GM10847 (cell line): Measurements from ENCODE around the gene SKIC2.

ENCODE experiments used
- POLR2A ChIP-seq: IDR thresholded peaks from 2 replicates; pipeline ENCODE4 v1.6.1; 2011; ENCODE audit not compliant: insufficient read length; ENCODE audit errors: extremely low read depth

The SKIC2 gene

DNA sequence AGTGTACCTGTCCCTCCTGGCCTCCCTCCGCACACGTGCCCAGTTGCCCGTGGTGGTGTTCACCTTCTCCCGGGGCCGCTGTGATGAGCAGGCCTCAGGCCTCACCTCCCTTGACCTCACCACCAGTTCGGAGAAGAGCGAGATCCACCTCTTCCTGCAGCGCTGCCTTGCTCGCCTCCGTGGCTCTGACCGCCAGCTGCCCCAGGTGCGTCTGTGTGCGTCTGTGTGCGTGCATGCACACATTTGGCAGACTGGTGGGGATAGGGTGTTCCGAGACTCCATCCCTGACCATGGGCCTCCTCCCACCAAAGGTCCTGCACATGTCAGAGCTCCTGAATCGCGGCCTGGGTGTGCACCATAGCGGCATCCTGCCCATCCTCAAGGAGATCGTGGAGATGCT, 4.9 kb downstream of the SKIC2 start:
- no peak for TF ChIP-seq POLR2A

DNA sequence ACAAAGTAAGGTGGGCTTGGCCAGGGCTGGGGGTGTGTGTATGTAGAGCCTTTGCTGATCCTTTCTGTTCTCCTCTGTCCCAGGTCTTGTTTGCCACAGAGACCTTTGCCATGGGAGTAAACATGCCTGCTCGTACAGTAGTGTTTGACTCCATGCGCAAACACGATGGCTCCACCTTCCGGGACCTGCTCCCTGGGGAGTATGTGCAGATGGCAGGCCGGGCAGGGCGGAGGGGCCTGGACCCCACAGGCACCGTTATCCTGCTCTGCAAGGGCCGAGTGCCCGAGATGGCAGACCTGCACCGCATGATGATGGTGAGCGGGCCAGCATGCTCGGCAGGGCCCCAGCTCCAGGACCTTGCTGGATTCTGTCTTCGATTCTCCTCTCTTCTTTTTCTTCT, 6.7 kb downstream of the SKIC2 start:
- TF ChIP-seq POLR2A, result no peak

DNA sequence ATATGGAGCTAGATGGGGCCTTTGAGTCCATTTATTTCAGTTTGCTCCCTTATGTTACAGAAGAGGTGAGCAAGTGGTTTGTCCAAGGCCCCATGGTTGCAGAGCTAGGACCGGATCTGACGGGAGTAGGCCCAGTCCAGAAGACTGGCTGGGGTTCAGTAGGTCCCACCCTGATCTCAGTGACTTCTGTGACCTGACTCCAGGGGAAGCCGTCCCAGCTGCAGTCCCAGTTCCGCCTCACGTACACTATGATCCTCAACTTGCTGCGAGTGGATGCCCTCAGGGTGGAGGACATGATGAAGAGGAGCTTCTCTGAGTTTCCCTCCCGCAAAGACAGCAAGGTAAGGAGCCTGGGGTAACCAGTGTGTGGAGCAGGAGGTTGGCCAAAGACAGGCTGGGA, 7.5 kb downstream of the SKIC2 start:
- no peak for TF ChIP-seq POLR2A

DNA sequence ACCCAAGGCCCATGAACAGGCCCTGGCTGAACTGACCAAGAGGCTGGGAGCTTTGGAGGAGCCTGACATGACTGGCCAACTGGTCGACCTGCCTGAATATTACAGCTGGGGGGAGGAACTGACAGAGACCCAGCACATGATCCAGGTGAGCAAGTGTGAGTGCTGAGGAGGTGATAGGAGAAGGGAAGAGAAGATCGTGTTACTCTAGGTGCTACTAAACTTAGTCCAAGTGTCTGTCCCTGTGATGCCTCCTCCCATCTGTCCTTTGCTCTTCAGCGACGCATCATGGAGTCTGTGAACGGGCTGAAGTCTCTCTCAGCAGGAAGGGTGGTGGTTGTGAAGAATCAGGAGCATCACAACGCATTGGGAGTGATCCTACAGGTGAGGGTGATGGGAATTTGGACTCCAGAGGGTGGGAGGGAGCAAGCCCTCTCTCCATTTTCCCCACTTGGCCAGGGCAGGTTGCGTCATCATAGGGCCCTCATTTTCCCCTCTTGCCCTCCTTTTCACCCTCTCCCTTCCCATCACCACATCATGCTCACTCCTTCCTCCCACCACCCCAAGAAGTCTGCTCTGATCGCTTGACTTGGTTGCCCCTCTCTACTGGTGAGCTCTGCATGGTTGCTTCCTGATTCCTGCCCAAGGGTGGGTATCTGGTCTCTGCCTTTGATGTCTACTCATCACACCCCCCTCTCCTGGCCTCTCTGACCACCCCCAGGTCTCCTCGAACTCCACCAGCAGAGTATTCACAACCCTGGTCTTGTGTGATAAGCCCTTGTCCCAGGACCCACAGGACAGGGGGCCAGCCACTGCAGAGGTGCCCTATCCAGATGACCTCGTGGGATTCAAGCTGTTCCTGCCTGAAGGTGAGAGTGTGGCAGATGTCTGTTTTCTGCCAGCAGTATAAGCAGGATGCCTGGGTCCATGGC, 8.3 kb downstream of the SKIC2 start:
- TF ChIP-seq POLR2A, result no peak

DNA sequence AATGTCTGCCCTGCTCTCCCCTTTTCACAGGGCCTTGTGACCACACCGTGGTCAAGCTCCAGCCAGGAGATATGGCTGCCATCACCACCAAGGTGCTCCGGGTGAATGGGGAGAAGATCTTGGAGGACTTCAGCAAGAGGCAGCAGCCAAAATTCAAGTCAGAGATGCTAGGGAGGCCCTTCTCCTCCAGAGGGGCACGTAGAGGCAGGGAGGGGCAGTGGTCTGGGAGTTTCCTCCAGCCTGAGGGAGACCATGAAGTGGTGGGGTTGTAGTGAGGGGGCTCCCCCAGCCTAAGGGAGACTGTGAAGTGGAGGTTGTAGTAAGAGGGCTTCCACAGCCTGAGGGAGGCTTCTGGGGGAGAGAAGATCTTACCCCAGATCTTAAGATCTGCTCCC, 8.9 kb downstream of the SKIC2 start:
- no peak for TF ChIP-seq POLR2A

DNA sequence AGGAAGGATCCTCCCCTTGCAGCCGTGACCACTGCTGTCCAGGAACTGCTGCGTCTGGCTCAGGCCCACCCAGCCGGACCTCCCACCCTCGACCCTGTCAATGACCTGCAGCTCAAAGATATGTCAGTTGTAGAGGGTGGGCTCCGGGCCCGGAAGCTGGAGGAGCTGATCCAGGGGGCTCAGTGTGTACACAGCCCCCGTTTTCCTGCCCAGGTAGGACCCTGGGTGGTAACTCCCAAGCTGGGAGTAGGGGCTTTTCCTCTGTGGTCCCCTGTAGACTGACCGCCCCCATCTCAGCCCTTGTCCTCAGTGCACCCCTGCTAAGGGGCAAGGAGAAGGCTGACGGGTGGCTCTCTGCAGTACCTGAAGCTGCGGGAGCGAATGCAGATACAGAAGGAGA, 9.4 kb downstream of the SKIC2 start:
- TF ChIP-seq POLR2A, result no peak

DNA sequence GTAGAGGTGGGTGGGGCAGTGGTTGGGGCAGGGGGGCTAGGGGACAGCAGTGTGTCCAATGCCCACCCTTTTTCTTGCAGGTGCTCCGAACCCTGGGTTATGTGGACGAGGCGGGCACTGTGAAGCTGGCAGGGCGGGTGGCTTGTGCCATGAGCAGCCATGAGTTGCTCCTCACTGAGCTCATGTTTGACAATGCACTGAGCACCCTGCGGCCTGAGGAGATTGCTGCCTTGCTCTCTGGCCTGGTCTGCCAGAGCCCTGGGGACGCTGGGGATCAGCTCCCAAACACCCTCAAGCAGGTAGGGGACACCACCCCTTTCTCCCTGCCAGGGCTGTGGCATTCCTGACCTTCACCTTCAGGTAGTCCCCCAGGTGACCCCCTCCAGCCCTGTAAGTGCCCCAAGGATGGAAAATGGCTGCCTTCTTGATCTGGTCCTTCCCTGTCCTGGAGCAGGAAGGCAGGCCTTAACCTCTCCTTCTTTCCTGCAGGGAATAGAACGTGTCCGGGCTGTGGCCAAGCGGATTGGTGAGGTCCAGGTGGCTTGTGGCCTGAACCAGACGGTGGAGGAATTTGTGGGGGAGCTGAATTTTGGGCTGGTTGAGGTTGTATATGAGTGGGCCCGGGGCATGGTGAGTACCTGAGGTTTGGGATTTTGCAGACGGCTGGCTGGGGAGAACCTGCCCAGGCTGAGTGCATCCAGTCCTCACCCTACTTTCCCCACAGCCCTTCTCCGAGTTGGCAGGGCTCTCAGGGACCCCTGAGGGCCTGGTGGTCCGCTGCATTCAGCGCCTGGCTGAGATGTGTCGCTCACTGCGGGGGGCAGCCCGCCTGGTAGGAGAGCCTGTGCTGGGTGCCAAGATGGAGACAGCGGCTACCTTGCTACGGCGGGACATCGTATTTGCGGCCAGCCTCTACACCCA, 10.1 kb downstream of the SKIC2 start:
- TF ChIP-seq POLR2A, result no peak

DNA sequence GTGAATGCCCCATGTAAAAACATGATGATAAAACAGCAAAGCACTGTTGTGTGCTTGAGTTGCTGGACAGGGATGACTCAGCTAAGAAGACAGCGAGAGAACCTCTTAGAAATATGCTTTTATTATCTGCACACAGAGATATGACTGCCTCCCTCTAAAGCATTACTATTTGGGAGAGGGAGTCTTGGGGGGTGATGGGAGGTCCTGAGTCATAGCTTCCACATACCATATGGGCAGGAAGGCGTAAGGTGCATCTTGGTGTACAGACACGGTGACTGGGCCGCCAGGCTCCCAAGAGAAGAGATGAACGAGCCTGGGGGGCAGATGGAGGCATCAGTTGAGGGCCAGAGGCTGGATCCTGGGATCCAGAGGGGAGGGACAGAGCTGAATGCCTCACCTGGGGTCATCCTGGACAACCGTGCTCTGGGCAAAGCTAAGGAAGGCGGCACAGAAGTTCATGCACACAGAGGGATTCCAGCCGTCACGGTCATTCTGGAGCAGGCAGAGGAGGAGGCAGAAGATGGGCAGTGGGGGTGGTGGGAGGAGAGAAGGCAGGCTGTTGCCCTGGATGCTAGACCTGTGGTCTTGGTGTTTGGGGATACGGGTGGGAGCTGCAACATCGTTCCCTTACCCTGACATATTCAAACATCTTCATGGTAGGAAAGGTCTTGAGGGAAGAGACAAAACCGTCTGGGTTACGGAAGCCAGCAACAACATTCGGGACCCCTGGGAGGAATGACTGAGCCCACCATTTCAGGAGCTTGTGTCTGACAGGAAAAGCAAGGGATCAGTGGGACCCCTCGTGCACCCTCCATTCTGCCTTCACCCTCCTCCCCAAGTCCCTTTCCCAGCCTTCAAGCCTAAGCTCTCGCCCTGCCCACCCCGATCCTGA, 11.0 kb downstream of the SKIC2 start:
- no peak for TF ChIP-seq POLR2A

DNA sequence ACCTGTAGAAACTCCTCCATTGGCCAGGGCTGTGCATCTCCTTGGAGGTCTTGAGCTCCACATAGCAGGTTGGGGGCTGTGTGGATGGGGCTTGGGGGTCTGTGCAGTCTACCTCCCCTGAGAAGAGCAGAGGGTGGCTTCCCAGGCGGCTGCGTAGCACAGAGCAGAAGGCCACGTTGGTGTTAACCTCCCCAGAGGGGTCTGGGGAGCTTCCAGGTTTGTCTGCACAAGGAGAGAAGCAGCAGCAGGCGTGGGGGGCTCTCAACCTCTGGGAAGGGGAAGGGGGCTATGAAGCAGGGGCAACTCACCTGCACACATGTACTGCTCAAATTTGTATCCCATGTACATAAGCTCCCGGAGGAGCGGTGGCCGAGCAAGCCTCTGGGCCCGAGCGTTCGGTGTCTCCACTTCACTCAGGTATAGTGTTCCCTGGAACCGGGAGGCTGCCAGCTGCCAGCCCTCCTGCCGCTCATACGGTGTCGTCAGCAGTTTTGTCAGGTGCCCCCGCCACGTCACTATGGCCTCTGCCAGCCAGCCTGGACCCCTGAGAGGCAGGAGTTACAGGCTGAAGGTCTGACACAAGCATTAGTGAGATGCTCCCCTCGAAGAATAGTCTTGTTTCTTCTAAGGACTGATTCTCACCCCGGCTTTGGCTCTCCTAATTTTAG, 11.8 kb downstream of the SKIC2 start:
- no peak for TF ChIP-seq POLR2A

DNA sequence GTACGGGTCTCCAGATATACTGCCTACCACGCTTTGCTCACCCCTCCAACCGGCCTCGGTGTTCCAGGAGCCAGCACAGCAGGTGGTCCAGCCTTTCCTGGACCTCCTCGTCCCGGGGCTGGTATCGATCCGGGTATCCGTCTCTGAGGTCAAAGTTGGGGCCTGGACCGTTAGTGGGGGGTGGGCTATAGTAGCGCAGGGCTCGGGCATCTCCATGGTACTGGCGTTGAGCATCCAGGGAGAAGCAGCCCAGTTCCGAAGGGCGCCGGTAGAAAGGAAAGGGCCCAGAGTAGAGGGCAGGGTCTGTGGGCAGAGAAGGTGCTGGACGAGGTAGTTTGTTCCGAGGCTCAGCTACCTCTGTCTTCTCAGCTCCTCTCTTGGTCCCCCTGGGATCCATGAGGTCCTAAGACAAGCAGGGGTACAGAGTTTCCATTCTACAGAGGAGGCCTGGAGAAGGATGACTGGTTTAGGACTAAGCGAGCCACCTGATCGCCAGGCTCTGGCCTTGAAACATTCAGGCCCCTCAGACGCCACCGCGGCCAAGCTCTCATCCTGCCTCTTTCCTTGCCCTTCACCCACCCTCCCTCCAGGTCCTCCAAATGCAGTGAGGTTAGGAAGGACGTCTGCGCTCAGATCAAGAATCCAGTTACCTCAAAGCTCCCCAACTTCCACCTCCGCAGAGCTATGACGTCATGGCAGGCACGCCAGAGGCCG, 12.5 kb downstream of the SKIC2 start:
- TF ChIP-seq POLR2A, result no peak

DNA sequence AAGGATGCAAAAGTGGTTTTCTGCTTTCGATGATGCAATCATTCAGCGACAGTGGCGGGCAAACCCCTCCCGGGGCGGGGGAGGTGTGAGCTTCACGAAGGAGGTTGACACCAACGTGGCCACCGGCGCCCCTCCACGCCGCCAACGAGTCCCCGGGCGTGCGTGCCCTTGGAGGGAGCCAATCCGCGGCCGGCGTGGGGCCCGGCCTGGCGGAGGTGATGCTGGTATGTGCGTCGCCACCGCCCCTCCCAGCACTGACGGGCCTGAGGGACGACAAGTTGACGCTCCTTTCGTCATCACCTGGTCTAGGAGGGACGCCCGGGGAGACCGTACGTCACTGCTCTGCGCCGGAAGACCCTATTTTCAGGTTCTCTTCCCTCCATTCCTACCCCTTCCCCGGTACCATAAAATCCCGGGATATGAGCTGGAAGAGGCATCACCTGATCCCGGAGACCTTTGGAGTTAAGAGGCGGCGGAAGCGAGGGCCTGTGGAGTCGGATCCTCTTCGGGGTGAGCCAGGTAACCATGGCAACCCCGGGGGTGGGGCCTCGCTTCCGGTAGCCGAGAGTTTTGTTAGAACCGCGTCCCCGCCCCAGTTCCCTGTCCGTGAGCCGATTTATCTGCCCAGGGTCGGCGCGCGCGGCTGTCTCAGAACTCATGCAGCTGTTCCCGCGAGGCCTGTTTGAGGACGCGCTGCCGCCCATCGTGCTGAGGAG, 13.2 kb downstream of the SKIC2 start, which contains the start of gene DXO:
Gene DXO, minus strand, starts transcription at position 146 of the 716 bp plus-strand sequence. CDS start 463 bp downstream, outside the sequence.
- peak; percentile 24 for TF ChIP-seq POLR2A

DNA sequence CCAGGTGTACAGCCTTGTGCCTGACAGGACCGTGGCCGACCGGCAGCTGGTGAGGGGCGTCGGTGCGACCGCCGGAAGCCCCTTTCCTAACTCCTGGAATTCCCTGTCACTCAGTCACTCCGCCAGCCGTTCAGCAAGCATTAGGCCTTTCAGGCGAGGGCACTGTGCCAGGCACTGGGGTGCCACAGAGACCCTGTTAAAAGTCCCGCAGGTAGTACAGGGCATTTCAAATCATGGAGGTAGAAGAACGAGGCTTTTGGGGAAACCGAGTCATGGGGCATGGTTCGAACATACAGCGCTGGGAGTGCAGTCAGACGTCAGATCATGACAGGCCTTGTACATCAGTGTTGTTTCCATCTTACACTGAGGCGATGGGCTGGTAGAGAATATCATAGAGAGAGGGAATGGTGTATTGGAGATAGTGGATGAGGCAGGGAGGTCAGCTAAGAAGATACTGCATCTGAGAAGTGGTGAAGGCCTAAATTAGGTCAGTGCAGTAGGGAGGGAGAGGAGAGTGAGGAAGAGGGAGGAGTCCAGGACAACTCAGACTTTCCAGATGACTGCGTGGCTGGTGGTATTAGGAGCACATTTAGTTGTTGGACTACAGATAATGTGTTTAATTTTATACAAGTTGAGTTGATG, 13.9 kb downstream of the SKIC2 start:
- TF ChIP-seq POLR2A, result no peak
